Ishikawa (cell line): Measurements from ENCODE around the gene HIC1.

Experiments
- CEBPB ChIP-seq: IDR thresholded peaks from 2 replicates; pipeline ENCODE4 v1.6.1; 2012
- CREB1 ChIP-seq: IDR thresholded peaks from 2 replicates; pipeline ENCODE4 v1.6.1; 2012; ENCODE audit warnings: low read depth
- EP300 ChIP-seq: IDR thresholded peaks from 2 replicates; pipeline ENCODE4 v1.6.1; 2012; ENCODE audit warnings: borderline replicate concordance
- MAX ChIP-seq: IDR thresholded peaks from 2 replicates; pipeline ENCODE4 v1.6.1; 2012
- NFIC ChIP-seq: IDR thresholded peaks from 2 replicates; pipeline ENCODE4 v1.6.1; 2012
- RAD21 ChIP-seq: IDR thresholded peaks from 2 replicates; pipeline ENCODE4 v1.6.1; 2012; ENCODE audit warnings: low read depth
- TAF1 ChIP-seq: IDR thresholded peaks from 2 replicates; pipeline ENCODE4 v1.6.1; 2012; ENCODE audit warnings: low read depth, mild to moderate bottlenecking
- YY1 ChIP-seq: IDR thresholded peaks from 2 replicates; pipeline ENCODE4 v1.6.1; 2012; ENCODE audit warnings: low read depth
- TF ChIP-seq, protein P1 (sequence below): IDR thresholded peaks from 2 replicates; pipeline ENCODE4 v1.6.1; 2012

- TF ChIP-seq RAD21 (no peak), YY1 (no peak), NFIC (no peak), TAF1 (no peak), CEBPB (no peak), CREB1 (no peak), EP300 (no peak), MAX (no peak)
- TF ChIP-seq, protein P1, sequence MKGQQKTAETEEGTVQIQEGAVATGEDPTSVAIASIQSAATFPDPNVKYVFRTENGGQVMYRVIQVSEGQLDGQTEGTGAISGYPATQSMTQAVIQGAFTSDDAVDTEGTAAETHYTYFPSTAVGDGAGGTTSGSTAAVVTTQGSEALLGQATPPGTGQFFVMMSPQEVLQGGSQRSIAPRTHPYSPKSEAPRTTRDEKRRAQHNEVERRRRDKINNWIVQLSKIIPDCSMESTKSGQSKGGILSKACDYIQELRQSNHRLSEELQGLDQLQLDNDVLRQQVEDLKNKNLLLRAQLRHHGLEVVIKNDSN = no peak
These were observed 13.2 kb downstream of the HIC1 start for GRCh38 chr17:2068031-2068518.
